ENCODE data around the gene ABLIM2. TPM values are rescaled to one million over a fixed set of nuclear protein-coding genes. Genes with fewer than 3 reads are reported as not detected.

Gene ABLIM2
- total RNA-seq, 4 donors from 2014 or later: 10.6 to 31.7 (median 20.3) TPM

- no peak for DNase-seq (ENCODE audit: low spot score in 2 of 2)
- TF ChIP-seq, protein P1, sequence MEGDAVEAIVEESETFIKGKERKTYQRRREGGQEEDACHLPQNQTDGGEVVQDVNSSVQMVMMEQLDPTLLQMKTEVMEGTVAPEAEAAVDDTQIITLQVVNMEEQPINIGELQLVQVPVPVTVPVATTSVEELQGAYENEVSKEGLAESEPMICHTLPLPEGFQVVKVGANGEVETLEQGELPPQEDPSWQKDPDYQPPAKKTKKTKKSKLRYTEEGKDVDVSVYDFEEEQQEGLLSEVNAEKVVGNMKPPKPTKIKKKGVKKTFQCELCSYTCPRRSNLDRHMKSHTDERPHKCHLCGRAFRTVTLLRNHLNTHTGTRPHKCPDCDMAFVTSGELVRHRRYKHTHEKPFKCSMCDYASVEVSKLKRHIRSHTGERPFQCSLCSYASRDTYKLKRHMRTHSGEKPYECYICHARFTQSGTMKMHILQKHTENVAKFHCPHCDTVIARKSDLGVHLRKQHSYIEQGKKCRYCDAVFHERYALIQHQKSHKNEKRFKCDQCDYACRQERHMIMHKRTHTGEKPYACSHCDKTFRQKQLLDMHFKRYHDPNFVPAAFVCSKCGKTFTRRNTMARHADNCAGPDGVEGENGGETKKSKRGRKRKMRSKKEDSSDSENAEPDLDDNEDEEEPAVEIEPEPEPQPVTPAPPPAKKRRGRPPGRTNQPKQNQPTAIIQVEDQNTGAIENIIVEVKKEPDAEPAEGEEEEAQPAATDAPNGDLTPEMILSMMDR (IDR thresholded peaks at IDR 0.05): no peak
- TF ChIP-seq POLR2A (IDR thresholded peaks at IDR 0.05): no peak
- 70 to 79% methylated on average over 7 of the region's 7 CpGs for WGBS, 2 donors
- intact Hi-C loops (cut with DNase I; ENCODE audit: low total_unique reads): no loop called here
- H3K4me3 ChIP-seq (ENCODE audit: low read depth, poor library complexity, severe bottlenecking): no peak overlapping the region
Measured at GRCh38 chr4:8038719-8039251, 119.8 kb downstream of the ABLIM2 start.

- no peak for DNase-seq (ENCODE audit: low spot score in 2 of 2)
- no peak overlapping the region for H3K4me3 ChIP-seq (ENCODE audit: low read depth, poor library complexity, severe bottlenecking)
- TF ChIP-seq, protein P1 (IDR thresholded peaks at IDR 0.05): no peak
- no peak for TF ChIP-seq POLR2A (IDR thresholded peaks at IDR 0.05)
- intact Hi-C loops (cut with DNase I; ENCODE audit: low total_unique reads): no loop called here
- 70 to 86% methylated on average over 2 of the region's 2 CpGs for WGBS, 2 donors
Measured at GRCh38 chr4:8038083-8038482, 120.5 kb downstream of the ABLIM2 start.

DNA sequence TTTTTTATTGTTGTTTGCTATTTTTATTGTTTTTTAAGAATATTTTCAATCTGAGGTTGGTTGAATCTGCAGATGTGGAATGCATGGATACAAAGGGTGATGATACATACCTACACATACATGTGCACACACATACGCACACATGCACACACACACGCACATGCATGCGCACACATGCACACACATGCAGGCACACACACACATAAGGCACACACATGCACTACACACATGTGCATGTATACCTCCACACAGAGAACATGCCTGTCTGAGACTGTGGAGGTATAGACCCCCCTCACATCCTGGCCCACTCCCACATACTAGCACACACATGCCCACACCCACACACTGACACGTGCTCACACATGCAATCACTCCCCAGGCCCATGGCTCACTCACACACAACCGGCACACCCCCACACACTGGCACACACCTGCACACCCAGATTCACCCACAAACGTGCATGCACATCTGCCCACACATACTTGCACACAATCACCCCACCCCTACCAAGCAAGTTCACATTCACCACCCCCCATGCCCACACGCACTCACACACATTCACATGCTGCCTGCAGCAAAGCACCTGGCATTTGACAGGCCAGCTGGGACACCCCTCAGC lies 121.4 kb downstream of the ABLIM2 start:
- H3K4me3 ChIP-seq (ENCODE audit: low read depth, poor library complexity, severe bottlenecking): no peak overlapping the region
- intact Hi-C loops (cut with DNase I; ENCODE audit: low total_unique reads): no loop called here
- DNase-seq (ENCODE audit: low spot score in 2 of 2): no peak
- TF ChIP-seq POLR2A (IDR thresholded peaks at IDR 0.05): no peak
- TF ChIP-seq, protein P1 (IDR thresholded peaks at IDR 0.05): no peak
- 73 to 84% methylated on average over 7 of the region's 7 CpGs for WGBS, 2 donors

DNA sequence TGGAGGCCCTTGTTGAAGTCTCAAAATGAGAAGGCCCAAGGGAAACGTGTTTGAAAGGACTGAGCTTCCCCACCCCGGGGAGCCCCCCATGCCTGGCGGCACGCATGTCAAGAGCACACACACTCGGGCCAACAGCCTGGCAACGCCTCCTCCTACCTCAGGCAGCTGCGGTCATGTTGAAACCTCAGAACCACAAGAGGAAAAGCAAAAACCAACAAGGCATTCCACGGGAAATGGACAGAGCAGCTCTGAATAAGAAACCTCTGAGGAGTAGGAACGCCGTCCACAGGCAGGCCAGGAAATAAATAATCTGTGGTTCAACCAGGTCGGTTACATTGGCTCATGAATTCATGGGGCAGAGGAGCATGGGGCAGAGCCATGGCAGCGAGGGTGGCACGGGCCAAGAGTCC lies 123.2 kb downstream of the ABLIM2 start:
- 65 to 71% methylated on average over 13 of the region's 13 CpGs for WGBS, 2 donors
- TF ChIP-seq POLR2A (IDR thresholded peaks at IDR 0.05): no peak
- TF ChIP-seq, protein P1 (IDR thresholded peaks at IDR 0.05): no peak
- H3K4me3 ChIP-seq (ENCODE audit: low read depth, poor library complexity, severe bottlenecking): no peak overlapping the region
- DNase-seq (ENCODE audit: low spot score in 2 of 2): no peak
- intact Hi-C loops (cut with DNase I; ENCODE audit: low total_unique reads): no loop called here

GRCh38 chr4:8033829-8034528 lies 124.6 kb downstream of the ABLIM2 start:
- no peak overlapping the region for H3K4me3 ChIP-seq (ENCODE audit: low read depth, poor library complexity, severe bottlenecking)
- WGBS, 2 donors: 64 to 73% methylated on average over 11 of the region's 11 CpGs
- intact Hi-C loops (cut with DNase I; ENCODE audit: low total_unique reads): no loop called here
- TF ChIP-seq, protein P1 (IDR thresholded peaks at IDR 0.05): no peak
- TF ChIP-seq POLR2A (IDR thresholded peaks at IDR 0.05): no peak
- no peak for DNase-seq (ENCODE audit: low spot score in 2 of 2)

All from lower leg skin (tissue), 4 donors.